HG02981 (cell line): ENCODE data around the gene GRIK1.
"Not testable (repeated sequence)": the region's sequence is repeated elsewhere in the genome, so short reads cannot be mapped to it uniquely, and the experiment has no call there.

ENCODE experiments used
- ATAC-seq: cut with Tn5 transposase; IDR thresholded peaks from one replicate; pipeline ENCODE4 v1.9.1; 2021; ENCODE audit warnings: mild to moderate bottlenecking, moderate library complexity; ENCODE audit not compliant: unreplicated experiment

Gene GRIK1

DNA sequence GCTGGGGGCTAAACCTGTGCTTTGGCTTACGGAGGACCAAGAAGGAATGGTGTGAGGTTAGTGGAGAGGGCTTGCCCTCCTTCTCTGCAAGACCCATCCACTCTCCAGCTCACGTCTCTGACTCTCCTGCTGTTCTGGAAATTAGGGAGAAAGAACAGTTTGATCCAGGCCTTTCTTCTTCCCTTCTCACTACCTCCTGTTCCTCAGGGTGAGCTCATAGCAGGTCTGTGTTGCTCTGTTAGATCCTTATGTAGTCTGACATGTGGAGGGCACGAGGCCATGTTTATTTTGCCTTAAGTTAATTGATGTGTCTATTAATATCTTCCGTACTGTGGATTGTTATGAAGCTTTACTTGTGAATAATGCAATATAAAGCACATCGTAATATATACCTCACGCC is 315.0 kb downstream of the GRIK1 start:
- no peak for ATAC-seq

DNA sequence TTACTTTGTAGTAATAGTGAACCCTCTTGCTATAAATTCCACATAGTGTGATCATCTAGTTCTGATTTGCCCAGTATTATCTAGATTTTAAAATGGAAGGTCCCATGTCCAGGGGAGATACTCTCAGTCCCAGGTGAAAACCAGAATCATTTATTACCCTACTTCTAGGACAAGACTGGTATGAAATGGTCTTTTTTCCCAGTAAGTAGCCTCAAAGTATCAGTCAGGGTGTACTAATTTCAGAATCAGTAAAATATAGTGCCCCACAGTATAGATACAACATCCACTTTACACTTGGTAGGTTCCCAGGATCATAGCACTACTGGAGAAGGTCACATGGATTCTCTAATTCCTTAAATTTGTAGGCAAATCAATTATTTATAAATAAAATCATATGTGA is 318.3 kb downstream of the GRIK1 start:
- no peak for ATAC-seq

DNA sequence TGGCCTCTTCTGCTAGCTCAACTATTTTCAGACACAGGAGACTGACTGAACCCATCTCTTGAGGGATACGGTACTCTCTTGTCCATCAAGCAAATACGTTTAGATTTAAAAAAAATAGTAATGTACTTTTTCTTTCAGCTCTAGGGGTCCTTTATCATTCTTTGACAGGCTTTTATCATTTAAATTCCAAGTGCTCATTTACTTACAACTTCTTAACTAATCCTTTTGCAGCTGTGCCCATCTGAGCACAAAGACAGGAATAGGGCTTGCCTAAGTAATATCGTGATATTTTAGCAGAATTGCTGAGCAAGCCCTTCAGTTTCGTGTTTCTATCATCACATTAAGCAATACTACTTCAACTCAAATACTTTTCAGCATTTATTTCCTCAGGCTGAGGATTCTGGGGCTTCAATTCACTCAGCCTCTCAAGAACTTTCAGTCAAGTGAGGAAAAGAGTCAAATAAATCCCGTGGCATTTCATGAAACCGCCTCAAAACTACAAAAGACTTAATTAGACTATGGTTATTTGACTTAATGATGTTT is 323.5 kb downstream of the GRIK1 start:
- no peak for ATAC-seq

DNA sequence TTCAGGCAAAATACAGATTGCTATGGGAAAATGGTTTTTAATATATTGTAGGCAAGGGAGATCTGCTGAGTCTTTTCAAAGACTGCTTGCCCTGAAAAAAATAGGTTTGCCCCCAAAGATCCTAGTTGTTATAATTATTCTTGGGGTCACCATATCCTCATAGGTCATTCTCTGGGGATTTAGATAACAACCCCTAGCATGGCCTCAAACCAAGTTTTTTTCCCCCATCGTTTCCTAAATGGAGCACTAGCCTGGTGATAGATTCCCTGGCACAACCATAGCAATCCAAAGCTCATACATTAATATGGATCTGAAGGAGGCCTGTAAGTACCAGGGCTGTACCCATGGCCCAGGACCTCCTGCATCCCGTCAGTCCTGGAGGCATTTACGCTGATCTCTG is 325.9 kb downstream of the GRIK1 start:
- ATAC-seq: no peak

DNA sequence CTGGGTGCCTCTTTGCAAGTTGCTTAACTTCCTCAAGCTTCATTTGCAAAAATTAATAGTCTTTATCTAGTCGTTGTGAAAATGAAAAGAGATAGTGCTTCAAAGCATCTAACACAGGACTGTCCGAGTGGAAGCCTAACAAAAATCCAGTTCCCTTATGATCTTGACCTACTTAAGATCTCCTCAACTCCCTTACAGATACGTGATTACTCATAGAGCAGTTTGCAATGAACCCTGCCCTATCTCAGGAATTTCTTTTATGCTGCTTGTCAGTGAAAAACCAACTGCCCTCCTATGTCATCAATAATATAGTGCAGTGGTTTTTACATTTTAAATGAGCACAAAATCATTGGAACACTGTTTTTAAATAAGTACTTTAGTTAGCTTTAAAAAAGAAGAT is 326.8 kb downstream of the GRIK1 start:
- no peak for ATAC-seq

DNA sequence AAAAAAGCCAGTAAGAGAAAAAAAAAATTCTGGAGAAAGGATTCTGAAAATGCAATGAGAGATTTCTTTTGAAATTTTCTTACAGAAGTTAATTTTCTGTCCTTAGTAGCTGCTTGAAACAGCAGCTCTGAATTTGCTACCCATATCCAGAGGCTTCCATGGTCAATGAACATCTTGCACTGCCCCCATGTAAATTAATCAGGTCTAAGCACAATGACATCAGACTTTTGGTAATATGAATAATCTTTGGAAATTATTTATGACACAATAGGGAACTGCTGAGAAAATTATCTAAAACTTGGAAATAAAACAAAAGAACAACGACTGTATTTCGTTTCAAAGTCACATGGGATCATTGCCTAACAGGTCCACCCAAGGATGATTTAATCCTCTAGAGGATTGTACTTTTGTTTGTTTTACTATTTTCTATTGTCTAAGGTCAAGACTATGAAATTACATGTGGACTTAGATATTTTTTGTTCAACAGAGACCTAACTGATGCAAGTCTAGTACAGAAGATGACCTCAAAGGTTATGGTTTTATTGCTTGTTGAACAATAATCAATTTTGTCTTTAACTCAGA is 328.9 kb downstream of the GRIK1 start:
- no peak for ATAC-seq

DNA sequence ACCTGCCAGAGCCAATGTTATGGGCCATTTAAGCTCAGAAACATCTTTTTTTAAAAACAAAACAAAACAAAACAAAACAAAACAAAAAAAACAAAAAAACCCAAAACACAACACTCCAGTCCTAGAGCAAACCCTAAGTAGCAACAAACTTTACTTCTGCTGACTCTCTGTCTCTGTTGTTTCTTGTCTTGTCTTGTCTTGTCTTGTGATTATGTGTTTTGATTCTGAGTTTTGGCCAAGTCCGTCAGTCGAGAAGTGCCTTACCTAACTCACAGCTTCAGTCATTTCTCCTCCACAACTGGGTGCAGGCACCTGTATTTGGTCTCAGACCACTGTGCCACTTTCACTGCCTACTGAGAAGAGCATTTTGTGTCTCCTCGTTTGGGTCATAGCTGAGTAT is 333.2 kb downstream of the GRIK1 start:
- ATAC-seq: no peak

DNA sequence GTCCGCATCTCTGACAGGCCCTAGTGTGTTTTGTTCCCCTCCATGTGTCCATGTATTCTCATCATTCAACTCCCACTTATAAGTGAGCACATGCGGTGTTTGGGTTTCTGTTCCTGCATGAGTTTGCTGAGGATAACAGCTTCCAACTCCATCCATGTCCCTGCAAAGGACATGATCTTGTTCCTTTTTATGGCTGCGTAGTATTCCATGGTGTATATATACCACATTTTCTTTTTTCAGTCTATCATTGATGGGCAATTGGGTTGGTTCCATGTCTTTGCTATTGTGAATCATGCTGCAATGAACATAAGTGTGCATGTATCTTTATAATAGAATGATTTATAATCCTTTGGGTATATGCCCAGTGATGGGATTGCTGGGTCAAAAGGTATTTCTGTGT is 334.6 kb downstream of the GRIK1 start:
- ATAC-seq: not testable (repeated sequence)

DNA sequence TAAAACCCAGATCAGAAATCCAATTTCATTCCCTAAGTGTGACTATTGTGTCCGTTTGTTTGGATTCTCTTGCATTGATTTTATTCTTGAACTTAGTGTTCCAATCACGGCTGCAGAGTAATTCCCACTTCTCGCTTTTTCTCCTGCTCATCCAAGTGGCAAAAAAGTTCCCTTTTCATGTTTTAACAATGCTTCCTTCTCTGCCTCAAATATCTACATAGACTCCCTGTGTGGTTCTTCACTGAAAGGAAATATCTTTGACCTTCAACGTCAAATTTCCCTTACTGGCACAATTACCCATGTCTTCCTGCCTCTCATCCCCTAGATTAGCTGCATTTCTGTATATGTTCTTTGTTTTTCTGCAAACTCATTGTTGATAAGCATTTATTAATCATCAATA is 335.7 kb downstream of the GRIK1 start:
- ATAC-seq: no peak

DNA sequence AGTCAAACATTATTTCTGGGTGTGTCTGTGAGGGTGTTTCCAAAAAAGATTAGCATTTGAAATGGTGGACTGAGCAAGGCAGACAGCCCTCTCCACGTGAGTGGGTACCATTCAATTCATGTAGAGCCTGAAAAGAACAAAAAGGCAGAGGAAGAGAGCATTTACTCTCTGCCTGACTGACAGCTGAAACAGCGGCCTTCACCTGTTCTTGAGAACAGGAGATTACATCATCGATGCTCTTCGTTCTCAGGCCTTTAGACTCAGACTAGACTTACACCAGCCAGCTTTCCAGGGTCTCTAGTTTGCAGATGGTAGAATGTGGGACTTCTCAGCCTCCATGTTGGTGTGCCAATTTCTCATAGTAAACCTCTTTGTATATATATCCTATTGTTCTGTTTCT is 338.7 kb downstream of the GRIK1 start:
- no peak for ATAC-seq

DNA sequence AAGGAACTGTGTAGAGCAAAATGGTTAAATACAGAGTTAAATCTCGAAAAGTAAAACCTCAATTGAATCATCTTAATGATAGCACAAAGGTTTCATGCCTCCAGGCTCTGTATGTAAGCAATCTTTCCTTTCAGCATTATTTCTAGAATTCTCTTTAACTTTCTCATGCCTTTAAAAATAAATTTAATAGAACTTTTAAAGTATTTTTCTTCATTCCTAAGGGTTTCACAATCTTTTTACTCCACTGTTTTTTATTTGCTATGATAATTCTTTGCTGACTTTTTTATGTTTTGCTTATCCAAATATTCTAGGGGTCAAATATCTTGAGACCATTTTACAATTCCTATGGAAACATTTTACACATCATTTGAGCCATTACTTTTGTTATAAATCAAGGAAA is 353.1 kb downstream of the GRIK1 start:
- ATAC-seq: no peak

DNA sequence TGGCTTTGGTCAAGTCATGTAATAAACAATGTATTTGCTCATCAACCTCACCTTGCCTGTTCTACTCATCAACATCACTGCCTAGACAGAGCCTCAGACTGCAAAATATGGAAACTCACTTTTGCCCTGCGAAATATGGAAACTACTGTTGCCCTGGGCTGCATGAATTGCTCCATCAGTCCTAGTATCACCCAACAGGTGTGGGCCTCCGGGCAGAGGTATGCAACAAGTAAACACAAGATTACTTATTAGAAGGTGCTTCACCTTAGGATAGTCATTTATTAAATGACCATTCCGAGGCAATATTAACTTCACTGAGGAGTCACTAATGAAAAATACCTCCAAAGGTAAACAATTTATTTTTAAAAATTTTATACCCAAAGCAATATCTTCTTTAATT is 354.3 kb downstream of the GRIK1 start:
- no peak for ATAC-seq

DNA sequence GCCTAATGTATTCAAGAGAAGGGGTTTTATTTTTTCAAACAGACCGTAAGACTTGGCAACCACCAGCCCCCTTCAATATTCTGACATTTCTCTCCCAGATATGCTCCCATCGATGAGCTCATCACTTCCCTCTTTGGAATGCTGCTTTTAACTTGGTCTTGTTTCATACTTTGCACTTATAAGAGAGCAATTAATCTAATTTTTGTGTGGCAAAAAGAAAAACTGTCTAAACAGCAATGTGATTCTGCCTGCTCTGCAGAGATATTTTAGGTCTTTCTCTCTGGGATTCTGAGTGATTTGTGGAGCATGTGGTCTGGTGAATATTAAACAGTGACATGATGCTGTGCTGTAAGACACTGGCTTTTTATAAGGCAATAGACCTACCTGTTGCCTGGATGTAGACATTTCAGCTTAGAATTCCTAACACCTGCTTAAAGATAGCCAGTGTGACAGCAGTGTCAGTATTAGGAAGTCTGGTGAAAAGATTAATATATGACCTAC is 356.3 kb downstream of the GRIK1 start:
- no peak for ATAC-seq

DNA sequence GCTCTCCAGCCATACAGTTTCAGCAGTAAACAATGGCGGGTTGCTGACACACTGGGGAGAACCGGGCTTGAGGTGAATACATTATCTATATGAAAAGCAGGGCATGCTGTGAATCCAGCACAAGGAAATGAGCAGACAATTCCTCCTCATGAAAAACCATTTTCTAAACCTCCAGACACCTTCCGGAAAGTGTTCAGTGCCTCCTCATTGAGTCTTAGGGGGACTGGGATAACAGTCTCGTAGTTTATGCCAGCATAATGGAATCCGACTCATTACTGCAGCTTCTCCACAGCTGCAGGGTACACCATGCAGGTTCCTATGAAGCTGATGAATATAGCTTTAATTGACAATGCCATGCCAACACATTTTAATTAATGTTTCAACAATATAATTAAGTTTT is 356.9 kb downstream of the GRIK1 start:
- ATAC-seq: no peak

DNA sequence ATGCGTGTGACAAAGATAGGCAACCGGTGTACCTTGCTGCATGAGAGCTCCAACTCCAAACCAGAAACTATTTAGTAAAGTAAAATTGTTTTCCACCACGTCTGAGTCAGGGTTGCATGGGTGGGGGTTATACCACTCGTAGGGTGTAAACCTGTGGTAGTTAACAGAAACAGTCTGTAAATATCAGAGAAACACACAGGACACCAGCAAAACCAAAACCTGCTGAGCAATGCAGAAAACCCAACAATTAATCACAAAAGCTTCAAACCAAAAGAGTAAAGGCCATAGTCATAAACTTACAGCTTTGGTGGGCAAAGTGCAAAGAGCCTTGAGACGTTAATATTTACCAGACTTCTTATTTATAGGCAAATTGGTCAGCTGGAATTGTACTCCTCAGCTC is 358.4 kb downstream of the GRIK1 start:
- no peak for ATAC-seq

DNA sequence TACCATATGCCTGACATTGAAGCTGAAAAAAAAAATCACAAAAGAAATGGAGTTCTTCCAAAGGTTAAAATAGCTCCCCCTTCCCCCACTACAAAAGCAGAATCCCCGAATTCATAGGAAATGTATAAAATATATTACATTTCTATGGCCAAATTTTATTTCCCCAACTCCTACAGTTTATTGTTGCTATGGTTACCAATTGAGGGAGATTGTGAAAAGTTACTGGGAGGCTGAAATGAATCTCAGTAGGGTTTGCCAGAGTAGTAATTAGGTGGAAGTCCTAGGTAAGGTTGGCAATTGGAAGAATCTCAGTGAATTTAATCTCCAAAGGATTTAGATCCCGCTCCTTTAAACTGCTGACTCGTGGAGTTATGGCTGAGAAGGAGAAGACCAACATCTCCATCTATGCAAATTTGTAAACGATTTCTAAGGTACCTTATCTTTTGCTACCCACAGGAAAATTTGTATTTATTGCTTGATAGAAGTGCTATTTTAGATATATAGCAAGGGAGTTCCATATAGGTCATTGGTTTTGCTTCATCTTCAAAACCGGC is 359.0 kb downstream of the GRIK1 start:
- no peak for ATAC-seq

DNA sequence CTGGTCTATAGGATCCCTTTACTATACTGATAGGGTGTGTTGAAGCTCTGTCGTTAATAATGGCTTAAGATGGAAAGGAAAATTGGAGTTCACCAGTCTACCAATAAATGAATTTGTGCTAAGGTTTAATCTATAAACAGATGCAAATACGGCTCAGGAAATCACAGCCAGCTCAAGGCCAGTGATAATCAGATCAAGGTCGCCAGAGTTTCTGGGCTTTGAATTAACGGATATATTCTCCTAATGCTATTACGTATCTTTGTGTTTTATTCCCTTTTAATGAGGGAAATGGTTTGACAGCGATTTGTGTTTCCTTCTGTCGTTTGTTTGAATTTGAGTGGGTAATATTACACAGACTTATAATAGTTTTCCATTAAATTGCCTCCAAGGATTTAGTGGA is 361.5 kb downstream of the GRIK1 start:
- ATAC-seq: no peak

DNA sequence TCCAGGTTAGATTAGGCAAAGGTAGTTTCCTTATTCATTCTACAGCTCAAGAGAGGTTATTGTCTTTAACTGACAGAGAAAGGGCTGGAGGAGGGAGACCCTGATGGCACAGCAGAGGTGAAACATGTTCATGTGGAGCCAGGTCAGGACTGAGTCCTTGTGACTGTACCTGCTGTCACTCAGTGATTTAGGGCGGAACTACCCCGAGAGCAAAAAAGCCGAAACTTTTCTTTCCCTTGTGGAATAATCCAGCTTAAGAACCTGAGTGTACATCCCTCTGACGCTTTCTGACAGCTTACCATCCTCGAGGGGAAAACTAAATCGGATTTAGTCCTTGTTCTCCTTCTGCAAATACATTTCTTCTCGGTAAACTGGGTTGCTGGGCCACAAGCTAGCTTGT is 367.8 kb downstream of the GRIK1 start:
- ATAC-seq: no peak

DNA sequence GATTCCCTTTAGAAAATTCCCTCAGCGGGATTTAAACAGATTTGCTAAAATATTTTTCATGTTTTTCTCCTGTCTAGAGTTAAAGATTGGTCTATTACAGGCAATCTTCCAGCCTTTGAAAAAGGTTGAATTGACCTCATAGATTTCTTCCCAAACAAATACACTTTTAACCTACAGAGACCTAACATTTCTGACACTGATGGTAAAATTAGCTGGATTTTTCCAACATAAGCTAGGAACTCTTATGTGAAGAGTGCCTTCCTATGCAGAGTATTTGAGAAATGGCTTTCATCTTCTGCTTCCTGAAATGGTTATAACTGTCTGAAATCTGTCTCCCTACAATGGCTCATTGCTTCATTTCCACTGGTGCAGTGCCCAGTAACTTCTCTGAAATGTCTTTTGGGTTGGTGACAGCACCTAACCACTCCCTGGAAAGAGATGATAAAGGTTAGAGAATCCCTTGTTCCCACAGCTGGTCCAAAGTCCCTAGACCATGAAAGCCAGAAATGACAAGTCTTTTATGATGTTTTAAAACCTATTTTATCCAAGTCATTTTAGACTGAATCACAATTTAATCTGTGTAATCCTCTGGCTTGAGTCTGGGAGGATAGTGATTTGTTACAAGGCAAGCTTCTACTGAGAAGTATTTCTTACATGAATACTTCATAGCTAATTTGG is 371.6 kb downstream of the GRIK1 start:
- no peak for ATAC-seq

DNA sequence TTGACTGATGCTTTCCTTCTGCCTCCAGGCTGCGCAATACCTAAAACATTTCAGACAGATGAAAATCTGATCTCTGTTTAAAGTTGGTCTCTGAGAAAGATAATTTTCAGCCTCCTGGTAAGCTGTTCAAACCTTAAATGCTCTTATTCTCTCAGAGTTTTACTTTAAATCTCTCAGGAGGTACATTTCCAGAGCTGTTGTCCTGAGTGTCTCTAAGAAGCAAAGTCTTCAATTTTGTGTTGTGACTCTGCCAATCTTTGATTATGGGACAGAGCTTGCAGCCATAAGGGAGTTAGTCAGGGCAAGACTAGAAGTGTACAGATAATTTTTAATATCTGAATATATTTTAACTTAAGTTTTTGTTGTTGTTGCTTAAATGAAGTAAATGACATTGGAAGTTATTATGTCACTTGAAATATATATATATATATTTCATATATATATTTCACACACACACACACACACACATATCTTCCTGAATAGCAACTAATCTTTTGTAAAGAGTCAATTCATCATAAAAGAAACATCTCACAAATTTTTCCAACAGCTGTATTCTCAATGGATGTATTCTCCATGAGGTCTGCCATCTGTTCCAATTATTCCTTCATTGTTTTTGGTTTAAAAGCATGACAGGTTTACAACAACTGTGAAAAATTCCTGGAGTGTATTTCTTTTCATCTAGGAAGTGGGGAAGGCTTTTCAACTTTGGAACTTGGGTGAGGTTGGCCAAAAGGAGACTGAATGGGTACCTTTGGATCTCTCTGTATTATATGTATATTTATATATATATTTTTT is 381.7 kb downstream of the GRIK1 start:
- ATAC-seq: no peak

DNA sequence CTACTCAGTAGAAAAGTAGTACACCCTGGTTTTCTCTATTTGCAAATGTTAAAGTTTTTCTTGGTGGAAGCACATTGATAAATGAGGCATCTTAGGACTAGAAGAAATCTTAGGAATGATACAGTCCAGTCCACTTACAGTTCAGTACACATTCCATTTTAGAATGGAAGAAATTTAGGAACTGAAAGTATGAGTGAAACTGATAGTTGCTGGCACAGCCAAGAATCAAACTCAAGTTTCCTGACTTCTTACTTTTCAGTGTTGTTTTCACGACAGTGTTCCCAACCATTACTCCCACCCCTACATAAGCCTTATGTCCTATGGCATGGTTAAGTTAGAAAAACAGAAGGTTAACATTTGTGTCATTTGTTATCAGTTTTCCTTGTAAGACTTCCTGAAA is 382.6 kb downstream of the GRIK1 start:
- ATAC-seq: no peak

DNA sequence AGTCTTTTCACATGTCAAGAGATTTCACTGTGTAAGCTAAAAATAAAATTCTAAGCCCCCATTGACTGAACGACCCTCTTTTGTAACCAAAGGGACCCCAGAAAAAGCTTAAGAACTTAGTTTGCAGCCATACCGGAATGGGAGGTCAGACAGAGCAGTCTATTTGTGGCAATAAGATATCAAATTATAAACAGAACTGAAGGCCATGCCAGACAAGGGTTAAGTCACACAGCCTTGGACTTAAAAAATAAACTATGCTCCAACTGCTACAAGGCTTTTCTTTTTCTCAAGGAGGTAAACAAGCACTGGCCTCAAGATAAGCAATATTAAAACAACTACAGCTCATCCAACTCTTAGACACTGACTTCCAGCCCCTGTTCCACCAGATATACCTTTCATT is 384.2 kb downstream of the GRIK1 start:
- ATAC-seq: no peak
